ENCODE measurements around the gene DYNC1I2. TPM values are rescaled to one million over a fixed set of nuclear protein-coding genes. Genes with fewer than 3 reads are reported as not detected.
"Not testable (repeated sequence)": the region's sequence is repeated elsewhere in the genome, so short reads cannot be mapped to it uniquely, and the experiment has no call there.

Gene DYNC1I2
- total RNA-seq, 1 experiment from 2014 or later, result 68.3 TPM

DNA sequence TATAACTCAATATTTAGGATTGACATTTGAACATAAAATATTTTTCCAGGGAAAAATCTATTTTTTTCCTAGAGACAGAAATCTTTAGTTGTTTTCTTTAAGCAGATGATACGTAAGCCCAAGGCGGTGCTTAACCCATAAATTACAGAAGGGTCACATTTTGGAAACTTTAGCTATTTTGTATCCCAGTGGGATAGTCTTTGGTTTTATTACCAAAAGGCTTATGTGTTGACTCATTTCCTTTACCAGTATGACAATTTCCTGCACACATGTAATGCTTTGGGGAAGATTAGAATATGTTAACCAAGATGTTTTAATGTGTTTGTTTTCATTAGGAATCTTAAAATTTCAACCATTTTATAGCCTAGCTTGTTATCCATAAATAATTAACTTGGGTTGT, 24.8 kb downstream of the DYNC1I2 start:
- DNase-seq (ENCODE audit: low read depth), result peak; percentile 88

DNA sequence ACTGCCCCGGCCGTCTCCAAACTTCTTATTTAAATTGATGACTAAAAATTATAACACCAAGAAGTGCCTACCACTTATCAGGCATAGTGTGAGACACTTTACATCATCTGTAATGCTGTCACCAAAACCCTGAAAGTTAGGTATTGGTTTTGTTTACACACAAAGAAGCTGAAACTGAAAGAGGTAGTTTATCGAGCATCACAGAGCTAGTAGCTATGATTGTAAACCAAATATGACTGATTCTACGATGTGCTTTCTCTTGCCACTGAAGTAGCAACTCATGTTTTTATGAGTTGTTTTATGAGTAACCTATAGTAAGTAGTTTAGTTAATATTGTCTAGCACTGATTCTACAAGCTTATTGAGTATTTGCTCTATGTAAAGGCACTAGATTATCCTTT, 31.5 kb downstream of the DYNC1I2 start:
- no peak for DNase-seq (ENCODE audit: low read depth)

DNA sequence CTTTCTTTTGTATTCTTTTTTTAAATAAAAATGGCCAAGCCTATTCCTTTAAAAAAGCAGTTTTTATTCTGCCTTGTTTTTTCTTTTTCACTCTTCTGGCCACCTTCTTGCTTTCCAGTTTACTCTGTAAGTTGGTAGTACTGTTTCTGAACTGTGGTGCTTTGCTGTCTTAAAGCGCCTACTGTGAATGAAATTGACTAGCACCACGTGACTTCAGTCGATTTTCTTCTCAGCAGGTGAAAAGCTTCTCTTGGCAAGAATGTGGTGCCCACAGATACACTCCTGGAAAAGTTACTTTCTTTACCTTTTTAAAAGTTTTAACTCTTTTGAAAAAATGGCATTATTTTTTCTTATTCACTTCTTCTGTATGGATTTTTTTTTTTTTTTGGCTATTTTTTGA, 32.4 kb downstream of the DYNC1I2 start:
- DNase-seq (ENCODE audit: low read depth), result no peak

DNA sequence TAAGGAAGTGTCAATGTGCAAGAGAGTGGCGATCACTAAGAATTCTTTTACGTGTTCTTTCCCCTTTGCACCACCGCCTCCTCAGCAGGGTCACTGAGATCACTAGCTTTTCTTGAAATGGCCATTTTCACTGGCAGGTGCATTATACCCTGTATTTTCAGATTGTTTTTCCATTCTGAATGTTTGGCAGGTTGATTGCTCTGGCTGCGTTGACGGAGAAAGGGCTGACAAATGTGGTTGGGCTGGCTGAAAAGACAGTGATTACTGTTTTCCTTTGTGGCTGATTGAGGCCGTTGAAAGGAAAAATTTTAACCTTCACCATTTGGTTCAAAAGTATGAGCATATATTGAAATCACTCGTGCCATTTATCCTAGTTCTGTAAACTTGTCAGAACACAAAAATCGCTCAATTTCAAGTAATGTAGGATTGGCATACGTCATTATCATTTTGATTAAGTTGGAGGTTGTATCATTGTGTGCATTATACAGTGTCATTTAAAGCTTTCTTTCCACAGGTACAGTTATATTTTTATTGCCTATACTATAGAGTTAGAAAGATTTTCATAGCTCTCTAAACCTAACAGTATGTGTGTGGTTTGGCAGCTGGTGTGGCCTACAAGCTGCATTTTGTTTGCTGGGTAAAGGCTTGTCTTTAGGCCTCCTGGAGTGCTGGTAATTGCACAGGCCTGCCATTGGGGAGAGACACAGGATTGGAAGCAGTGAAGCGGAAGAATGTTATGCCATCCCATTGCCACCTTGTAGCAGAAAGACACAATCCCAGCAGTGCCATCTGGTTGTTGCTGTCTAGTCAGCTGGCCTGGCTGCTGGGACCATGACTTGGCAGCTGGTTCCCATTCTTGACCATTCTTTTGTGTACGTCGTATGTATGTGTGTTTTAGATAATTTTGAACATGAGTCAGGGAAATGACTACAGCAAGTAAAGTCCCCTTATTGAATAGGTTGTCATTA, 36.7 kb downstream of the DYNC1I2 start:
- DNase-seq (ENCODE audit: low read depth), result no peak

DNA sequence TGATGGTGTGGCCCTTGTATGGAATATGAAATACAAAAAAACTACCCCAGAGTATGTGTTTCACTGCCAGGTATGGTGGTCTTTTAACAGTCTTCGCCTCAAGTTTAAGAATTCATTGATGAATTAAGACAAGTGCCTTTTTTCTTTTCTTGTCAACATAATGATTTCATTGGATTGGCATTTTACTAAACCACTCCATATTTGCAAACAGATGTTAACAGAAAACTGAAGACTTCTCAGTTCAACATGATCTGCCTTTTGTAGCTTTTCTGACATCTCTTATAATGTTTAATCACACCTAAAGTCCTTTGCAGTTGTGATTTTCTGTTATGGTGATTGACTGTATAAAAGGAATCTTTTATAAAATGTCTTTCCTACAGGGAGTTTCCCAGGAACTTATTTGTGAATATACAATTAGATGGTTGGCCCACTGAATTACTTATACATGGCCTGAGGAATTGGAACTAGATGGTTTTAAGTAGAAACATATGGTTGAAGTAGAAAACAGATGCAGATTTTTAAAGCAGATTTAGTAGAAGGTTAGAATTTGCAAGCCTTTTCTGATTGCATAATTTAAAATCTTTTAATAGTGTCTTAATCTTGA, 39.7 kb downstream of the DYNC1I2 start:
- no peak for DNase-seq (ENCODE audit: low read depth)

DNA sequence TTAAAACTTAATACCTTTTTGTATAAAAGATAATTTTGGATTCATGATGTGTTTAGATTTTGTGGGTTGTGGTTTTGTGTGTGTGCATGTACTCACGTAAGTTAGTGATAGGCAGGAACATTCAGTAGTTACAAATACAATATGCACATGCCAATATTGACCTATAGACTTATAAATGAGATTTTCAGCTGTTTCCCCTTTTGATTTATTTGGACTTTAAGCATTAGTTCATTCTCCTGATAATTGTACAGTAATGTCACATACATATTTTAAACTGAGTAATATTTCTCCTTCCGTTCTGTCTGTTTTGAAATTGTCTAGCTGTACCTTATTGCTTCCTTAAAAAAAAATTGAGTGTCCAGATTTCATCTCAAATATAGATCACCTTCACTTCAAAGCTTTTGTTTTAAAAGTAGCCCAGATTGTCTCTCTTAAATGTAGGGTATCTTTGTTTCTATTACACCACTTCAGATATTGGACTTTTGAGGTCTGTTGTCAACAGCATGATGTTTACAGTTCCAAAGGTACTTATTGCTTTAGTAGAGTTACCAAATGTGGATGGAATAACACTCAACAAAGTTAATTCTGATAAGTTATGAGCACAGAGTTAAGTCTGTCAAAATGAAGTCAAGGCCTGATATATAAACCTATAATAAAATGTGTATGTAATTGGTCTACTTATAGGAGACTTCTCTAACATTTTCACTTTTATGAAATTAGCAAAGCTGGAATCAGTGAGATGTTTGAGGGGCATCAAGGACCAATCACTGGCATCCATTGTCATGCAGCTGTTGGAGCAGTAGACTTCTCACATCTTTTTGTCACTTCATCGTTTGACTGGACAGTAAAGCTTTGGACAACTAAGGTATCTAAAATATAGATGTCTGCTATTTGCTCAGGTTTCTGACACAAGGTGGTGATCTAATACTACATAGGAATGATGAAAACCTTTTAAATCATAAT, 42.0 kb downstream of the DYNC1I2 start:
- DNase-seq (ENCODE audit: low read depth), result no peak

DNA sequence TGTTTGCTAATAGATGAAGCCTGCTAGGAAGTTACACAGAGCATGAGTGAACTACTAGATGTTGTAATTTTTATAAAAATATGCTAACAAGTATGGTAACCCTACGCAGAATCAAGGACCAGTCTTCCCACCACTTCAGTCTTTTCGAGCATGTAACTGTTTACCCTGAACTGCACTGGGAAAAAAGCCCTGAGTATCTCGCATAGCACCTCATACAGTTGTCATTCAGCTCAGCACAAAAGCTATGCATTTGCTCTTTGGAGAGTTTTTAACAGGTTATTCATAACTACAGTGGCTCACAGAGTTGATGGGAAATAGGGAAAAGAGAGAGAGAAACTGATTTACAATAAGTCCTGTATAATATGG, 42.7 kb downstream of the DYNC1I2 start:
- DNase-seq (ENCODE audit: low read depth), result no peak

DNA sequence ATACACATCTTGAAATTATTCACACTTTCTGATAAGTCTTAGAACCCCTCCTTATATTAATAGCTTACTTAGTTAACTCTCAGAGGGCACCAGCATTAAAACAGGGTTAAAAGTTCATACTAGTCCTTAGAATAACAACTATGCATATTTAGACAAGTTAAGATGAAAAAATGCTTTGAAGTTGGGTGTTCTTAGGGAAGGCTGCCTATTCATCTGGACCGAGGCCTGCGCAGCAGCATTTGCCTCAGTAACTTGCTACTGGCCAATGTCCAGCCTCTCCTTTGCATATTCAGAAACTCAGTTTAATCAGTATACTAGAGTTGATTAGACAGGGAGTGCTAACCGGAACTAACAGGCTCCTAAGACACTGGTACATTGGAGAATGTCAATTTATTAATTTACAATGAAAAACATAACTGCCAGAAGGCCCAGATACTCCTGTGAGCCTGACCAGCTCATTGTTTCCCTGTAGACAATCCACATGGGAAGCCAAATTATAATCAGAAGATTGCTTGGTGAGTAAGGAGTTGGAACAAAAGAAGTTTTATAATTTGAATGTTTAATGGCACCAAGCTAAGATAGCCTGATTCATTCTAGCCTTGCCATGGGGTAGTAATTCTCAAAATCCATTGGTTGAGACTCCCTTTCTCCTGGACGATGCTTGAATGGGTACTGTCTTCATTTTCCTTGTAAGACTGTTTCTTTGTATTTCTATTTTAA, 48.9 kb downstream of the DYNC1I2 start:
- no peak for DNase-seq (ENCODE audit: low read depth)

DNA sequence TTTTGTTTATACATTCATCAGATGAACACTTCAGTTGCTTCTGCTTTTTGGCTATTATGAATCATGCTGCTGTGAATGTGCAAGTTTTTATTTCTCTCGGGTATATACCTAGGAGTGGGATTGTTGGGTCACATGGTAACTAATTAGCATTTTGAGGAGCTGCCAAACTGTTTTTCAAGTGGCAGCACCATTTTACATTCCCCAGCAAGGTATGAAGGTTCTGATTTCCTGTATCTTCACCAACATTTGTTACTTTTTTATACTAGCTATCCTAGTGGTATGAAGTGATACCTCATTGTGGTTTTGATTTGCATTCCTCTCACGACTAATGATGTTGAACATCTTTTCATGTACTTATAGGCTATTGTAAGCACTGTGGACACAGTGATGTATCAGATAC, 53.9 kb downstream of the DYNC1I2 start:
- peak; percentile 59 for DNase-seq (ENCODE audit: low read depth)

DNA sequence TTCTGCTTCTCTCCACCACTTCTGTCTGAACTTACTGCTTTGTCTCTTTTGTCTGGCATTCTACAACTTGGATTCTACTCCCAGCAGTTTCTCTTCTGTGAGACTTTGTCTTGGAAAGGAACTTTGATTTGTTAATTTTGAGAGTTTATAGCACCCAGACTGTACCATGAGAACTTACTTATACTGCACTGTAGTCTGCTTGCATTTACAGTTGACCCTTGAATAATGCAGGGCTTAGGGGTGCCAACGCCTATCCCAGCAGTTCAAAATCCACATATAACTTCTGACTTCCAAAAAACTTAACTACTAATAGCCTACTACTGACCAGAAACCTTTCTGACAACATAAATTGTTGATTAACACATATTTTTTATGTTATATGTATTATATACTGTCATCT, 55.5 kb downstream of the DYNC1I2 start:
- DNase-seq (ENCODE audit: low read depth), result no peak

DNA sequence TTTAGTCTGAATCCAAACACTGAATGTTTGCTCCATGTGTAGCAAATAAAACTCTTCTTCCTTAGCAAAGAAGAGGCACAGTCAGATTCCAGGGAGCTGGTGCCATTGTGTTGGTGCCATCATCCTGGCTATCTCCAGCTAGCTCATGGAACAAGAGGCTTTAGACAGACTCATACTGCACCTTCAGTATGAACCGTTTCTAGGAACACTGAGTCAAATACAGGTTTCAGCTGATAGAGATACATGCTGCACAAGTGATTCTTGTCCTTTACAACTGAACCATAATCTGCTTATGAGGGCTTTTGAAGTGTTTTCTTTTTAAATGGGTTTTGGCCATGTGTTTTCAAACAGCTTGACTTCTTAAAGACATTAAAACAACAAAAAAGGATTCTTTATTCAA, 57.9 kb downstream of the DYNC1I2 start:
- no peak for DNase-seq (ENCODE audit: low read depth)

DNA sequence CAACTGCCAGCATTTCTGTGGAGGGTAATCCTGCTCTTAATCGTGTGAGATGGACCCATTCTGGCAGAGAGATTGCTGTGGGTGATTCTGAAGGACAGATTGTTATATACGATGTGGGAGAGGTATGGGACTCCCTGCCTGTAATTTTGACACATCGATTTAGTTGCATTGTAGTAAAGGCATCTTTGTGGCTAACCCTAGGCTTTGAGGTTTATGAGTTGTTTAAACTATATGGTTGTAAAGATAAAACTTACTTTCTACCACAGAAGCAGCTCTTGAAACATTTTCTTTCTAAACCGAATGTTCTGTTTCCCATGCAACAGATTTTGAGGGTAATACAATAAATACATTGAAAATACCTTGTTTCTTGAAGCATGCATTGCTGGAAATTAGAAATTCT, 58.5 kb downstream of the DYNC1I2 start:
- no peak for DNase-seq (ENCODE audit: low read depth)

DNA sequence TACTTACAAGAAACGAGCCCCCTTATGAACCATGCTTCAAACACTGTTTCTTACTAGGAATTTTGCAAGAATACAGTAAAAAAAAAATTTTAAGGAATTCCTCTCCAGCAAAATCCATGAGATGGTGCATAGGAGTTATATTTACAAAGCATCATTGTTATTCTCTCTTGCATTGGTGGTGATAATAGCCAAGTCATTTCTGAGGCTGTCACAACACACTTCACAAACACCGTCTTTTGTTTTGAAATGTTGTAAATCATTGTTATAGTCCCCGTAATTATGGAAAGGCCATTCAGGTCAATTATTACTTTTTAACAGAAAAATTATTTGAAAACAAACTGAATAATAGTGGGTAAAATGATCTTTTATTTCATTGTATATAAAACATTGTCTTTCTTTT, 60.1 kb downstream of the DYNC1I2 start:
- DNase-seq (ENCODE audit: low read depth), result no peak

DNA sequence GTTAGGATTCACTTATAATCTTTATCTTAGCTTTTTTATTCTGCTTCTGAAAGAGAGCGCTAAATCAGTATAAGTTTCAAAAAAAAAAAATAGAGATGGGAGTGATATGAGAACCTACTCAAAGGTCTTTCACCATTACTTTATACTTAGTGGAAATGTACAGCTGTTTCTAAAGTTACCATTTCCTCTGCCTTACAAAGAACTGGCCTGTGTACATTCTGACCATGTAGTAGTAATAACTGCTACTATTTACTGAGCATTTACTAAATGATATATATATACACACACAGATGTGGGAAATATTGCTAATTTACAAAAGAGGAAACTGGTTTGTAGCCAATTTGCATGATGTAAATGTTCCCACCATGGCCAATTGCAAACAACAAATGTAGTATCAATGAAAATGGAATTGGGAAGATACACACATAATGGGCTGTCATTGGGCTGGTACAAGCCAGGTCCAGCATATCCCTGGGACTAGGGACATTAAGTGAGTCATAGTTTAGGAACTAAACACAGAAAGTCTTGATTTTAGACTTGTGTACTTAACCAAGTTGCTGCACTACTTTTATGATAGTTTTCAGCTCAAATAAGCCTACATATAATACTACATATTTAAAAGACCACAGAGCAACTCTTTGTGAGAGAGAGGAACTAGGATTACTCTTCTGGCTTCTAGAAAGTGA, 67.1 kb downstream of the DYNC1I2 start:
- DNase-seq (ENCODE audit: low read depth), result no peak

DNA sequence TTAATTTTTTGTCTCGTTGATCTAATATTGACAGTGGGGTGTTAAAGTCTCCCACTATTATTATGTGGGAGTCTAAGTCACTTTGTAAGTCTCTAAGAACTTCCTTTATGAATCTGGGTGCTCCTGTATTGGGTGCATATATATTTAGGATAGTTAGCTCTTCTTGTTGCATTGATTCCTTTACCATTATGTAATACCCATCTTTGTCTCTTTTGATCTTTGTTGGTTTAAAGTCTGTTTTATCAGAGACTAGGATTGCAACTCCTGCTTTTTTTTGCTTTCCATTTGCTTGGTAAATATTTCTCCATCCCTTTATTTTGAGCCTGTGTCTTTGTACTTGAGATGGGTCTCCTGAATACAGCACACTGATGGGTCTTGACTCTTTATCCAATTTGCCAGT, 71.5 kb downstream of the DYNC1I2 start:
- DNase-seq (ENCODE audit: low read depth), result not testable (repeated sequence)

DNA sequence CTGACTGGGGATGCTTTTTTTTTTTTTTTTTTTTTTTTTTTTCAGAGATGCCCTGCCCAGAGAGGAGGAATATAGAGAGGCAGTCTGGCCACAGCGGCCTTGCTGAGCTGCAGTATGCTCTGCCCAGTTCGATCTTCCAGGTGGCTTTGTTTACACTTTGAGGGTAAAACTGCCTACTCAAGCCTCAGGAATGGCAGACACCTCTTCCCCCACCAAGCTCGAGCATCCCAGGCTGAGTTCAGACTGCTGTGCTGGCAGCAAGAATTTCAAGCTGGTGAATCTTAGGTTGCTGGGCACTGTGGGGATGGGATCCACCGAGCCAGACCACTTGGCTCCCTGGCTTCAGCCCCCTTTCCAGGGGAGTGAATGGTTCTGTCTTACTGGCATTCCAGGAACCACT, 73.9 kb downstream of the DYNC1I2 start:
- DNase-seq (ENCODE audit: low read depth), result not testable (repeated sequence)

DNA sequence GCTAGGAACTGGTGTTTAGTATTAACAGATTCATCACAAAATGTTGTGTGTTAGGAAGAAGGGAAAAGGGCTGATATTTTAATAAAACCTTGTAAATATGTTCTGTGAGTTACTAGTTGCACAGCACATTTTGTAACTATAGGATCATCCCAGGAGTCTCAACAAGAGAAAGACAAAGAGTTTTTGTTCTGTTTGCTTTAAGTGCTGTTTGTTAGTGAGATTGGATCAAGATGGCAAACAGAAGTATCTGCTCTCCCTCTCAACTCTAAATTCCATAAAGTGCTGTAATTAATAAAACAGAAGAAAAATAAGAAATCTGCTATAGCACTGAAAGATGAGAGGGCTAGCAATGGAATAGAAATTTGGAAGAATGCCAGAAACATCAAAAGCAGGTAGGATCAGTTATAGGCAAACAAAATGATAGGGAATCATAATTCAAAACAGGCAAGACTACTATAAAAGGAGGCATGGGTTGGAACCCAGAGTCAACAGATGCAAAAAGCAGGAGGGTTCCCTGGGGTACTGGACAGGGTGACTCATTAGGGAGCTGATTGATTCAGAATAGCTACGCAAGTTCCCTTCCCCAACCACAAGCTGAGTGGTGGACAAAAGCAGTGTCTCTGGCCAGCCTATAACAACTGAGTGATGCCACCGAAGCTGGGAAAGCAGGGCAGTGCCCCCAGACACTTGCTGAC, 75.8 kb downstream of the DYNC1I2 start:
- DNase-seq (ENCODE audit: low read depth), result peak; percentile 87

DNA sequence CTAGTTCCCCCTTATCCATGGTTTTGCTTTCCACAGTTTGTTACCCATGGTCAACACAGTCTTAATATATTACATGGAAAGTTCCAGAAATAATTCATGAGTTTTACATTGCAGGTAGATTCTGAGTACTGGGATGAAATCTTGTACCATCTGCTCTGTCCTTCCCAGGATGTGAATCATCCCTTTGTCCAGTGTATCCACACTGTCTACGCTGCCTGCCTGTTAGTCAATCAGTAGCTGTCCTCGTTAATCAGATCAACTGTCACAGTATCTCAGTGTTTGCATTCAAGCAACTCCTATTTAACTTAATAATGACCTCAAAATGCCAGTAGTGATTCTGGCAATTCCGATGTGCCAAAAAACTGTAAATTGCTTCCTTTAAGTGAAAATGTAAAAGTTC, 76.3 kb downstream of the DYNC1I2 start:
- DNase-seq (ENCODE audit: low read depth), result peak; percentile 75

DNA sequence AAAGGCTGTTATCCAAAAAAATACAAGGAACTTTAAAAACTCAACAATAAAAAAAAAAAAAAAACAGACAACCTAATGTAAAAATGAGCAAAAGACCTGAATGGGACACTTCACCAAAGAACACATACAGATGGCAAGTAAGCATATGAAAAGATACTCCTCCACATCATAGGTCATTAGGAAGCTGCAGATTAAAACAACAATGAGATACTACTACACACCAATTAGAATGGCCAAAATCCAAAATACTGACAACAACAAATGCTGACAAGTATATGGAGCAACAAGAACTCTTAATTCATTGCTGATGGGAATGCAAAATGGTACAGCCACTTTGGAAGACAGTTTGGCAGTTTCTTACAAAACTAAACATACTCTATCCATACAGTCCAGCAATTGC, 84.2 kb downstream of the DYNC1I2 start:
- no peak for DNase-seq (ENCODE audit: low read depth)

DNA sequence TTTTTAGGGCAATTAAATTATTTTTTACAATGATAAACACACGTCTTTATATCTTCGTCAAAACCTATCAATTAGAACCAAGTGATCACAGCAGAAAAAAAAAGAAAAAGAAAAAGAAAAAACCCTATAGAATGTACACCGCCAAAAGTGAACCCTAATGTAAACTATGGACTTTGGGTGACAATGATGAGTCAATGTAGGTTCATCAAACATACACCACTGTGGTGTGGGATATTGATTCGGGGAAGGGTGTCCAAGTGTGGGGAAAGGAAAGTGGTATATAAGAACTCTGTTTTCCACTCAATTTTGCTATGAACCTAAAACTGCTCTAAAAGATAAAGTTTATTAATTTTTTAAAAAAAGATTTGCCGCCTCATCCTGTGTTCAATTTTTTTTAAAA, 85.1 kb downstream of the DYNC1I2 start:
- DNase-seq (ENCODE audit: low read depth), result no peak
